ENCODE measurements around the gene GIMAP1.

GRCh38 chr7:150738591-150739001 lies 22.2 kb downstream of the GIMAP1 start:
- TF ChIP-seq, protein P1, sequence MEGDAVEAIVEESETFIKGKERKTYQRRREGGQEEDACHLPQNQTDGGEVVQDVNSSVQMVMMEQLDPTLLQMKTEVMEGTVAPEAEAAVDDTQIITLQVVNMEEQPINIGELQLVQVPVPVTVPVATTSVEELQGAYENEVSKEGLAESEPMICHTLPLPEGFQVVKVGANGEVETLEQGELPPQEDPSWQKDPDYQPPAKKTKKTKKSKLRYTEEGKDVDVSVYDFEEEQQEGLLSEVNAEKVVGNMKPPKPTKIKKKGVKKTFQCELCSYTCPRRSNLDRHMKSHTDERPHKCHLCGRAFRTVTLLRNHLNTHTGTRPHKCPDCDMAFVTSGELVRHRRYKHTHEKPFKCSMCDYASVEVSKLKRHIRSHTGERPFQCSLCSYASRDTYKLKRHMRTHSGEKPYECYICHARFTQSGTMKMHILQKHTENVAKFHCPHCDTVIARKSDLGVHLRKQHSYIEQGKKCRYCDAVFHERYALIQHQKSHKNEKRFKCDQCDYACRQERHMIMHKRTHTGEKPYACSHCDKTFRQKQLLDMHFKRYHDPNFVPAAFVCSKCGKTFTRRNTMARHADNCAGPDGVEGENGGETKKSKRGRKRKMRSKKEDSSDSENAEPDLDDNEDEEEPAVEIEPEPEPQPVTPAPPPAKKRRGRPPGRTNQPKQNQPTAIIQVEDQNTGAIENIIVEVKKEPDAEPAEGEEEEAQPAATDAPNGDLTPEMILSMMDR (IDR thresholded peaks at IDR 0.05), result no peak
- TF ChIP-seq ZFX (IDR thresholded peaks at IDR 0.05; ENCODE audit: borderline replicate concordance), result no peak
